A549 treated with CpdA at 1 μM for 4 hours (cell line): ENCODE results near the gene SGMS2. TPM values are rescaled to one million over a fixed set of nuclear protein-coding genes. Genes with fewer than 3 reads are reported as not detected.

Source experiments
- total RNA-seq: library from RNA; stranded (reverse); fragments of 200-300 nt; extraction: Qiagen RNA extraction; gene quantifications from 5 replicates; pipeline ENCODE4 v1.2.3, GENCODE V29; 2022; ENCODE audit warnings: low read depth

Gene SGMS2
- 14.6 to 22.7 TPM (median 19.9 TPM) in 5 replicates for total RNA-seq

DNA sequence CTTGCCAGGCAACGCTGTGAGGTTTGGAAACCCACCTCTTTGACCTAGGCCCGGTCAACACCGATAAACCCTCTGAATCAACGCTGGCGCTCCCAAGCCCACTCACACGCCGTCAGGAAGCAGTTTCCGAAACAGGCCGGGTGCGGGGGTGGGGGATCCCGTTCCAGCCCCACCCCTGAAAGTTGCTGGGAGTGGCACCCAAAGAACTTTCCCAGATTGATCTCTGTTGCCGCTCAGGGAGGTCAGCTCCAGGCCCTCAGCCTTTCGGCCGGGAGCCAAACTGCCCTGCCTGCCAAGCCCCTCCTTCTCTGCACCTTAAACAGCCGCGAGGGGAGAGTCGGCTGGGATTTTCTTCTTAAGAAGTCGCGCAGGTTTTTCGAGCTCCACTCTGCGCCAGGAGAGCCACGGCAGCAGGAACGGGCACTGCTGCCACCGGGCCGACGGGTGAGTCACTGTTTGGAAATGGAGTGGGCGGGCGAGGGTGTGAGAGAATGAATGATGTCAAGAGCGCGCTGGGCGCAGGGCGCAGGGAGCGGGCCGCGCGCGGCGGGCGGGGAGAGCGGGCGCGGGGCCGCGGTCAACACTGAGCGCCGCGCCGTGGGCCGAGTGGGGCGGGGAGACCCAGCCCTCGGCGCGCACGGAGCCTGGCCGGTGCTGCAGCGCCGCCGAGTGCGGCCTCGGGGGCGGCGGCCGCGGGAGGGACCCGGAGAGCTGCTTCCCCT, at the start of gene SGMS2:
TSS of gene SGMS2 (plus strand) at position 583 of the 722 bp plus-strand sequence. CDS start 70,622 bp downstream, outside the sequence.

DNA sequence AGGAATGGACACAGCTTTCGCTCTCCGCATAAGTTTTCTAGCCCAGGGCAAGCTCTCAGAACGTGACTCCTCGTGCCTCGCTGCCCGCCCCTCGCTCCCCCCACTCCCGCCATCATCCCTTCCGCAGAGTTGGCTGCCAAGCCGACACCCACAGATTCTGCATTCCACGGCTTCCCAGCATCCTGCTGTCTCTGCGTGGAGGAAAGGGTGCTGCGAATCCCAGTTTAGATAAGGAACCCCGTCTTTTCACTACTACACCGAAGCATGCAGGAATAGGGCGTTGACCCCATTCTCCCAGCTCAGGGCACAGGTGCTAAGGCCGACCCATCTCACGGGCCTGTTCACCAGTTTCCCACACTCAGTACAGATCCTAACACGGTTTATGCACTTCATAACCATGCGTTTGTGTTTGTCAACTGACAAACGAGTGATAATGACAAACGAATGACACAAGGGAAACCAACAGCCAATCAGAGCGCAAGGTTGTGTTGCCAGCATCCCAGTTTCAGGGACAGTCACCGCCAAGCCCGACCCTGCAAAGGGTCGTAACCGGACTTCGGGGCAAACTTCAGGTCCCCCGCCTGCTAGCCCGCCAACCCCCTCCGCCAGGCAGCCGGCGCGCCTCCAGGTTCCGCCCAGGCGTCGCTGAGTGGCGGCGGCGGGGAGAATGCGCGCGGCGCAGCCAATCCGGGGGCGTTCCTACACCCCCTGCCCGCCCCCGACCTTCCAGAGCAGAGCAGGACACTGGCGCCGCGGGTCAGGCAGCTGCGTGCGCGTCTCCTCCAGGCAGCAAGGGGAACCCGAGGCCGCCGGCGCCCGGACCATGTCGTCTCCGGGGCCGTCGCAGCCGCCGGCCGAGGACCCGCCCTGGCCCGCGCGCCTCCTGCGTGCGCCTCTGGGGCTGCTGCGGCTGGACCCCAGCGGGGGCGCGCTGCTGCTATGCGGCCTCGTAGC, 106.4 kb downstream of the SGMS2 start, which contains the start of gene CYP2U1:
TSS of gene CYP2U1 (plus strand) at position 729 of the 954 bp plus-strand sequence. CDS start at position 824, 95 bp downstream.

Other genes with a start within 250 kb of the SGMS2 start
- 24.1 to 33.8 TPM (median 28.1 TPM) in 5 replicates for gene PAPSS1, start 104.7 kb upstream of the SGMS2 start, total RNA-seq
- 1.2 to 1.8 TPM (median 1.6 TPM) in 5 replicates for gene CYP2U1, start 106.6 kb downstream of the SGMS2 start, total RNA-seq
- gene HADH, start 165.0 kb downstream of the SGMS2 start, total RNA-seq = 22.9 to 25.7 TPM (median 24.4 TPM) in 5 replicates